Astrocyte (in vitro differentiated cells and primary cell): ENCODE measurements around the gene TOLLIP. TPM values are rescaled to one million over a fixed set of nuclear protein-coding genes. Genes with fewer than 3 reads are reported as not detected.
A peak's percentile ranks its signal among the peaks of the same experiment; 100 is the strongest.

Source experiments
- DNase-seq: peaks from one replicate; pipeline ENCODE4 v3.0.0-alpha.2; 2010; ENCODE audit warnings: low read depth
- FAIRE-seq: peaks from 2 replicates; lab custom pipeline; 2011; peaks lifted over from hg19 to GRCh38; lab: Jason Lieb, UNC
- H2AFZ ChIP-seq: 2 replicates; pipeline ENCODE4 v1.6.0; 2012; ENCODE audit warnings: low read depth, low read length, inconsistent platforms
- H3K27ac ChIP-seq: 2 replicates; pipeline ENCODE4 v1.5.1; 2011; ENCODE audit warnings: low read depth, low read length, inconsistent platforms
- H3K27me3 ChIP-seq: 2 replicates; pipeline ENCODE4 v1.6.0; 2011; ENCODE audit warnings: low read length, inconsistent platforms; ENCODE audit not compliant: insufficient read depth
- H3K36me3 ChIP-seq: 2 replicates; pipeline ENCODE4 v1.5.1; 2011; ENCODE audit warnings: low read length, inconsistent platforms; ENCODE audit not compliant: insufficient read depth
- H3K4me1 ChIP-seq: 2 replicates; pipeline ENCODE4 v1.5.1; 2011; ENCODE audit warnings: low read length, inconsistent platforms; ENCODE audit not compliant: insufficient read depth
- H3K4me2 ChIP-seq: 2 replicates; pipeline ENCODE4 v1.6.0; 2012; ENCODE audit warnings: low read length, inconsistent platforms
- H3K4me3 ChIP-seq: 2 replicates; pipeline ENCODE4 v1.5.1; 2011; ENCODE audit warnings: low read depth, mild to moderate bottlenecking, low read length, inconsistent platforms; ENCODE audit not compliant: insufficient read depth
- H3K79me2 ChIP-seq: 2 replicates; pipeline ENCODE4 v1.6.0; 2012; ENCODE audit warnings: mild to moderate bottlenecking, low read length, inconsistent platforms; ENCODE audit not compliant: insufficient read depth
- H3K9ac ChIP-seq: 2 replicates; pipeline ENCODE4 v1.6.0; 2012; ENCODE audit warnings: mild to moderate bottlenecking, low read length, inconsistent platforms
- H3K9me3 ChIP-seq: 2 replicates; pipeline ENCODE4 v1.5.1; 2012; ENCODE audit warnings: low read depth, mild to moderate bottlenecking, low read length, inconsistent platforms; ENCODE audit not compliant: insufficient read depth
- H4K20me1 ChIP-seq: 2 replicates; pipeline ENCODE4 v1.6.0; 2012; ENCODE audit warnings: low read length, inconsistent platforms; ENCODE audit not compliant: insufficient read depth
- H3K27ac Mint-ChIP-seq: one replicate; pipeline ENCODE4 v1.8.0; 2021; ENCODE audit warnings: mild to moderate bottlenecking, mixed read lengths; ENCODE audit not compliant: unreplicated experiment
- H3K27me3 Mint-ChIP-seq: one replicate; pipeline ENCODE4 v1.8.0; 2021; ENCODE audit warnings: low read depth, mixed read lengths; ENCODE audit not compliant: unreplicated experiment
- H3K36me3 Mint-ChIP-seq: one replicate; pipeline ENCODE4 v1.8.0; 2021; ENCODE audit warnings: low read depth, mixed read lengths; ENCODE audit not compliant: unreplicated experiment
- H3K4me1 Mint-ChIP-seq: one replicate; pipeline ENCODE4 v1.8.0; 2021; ENCODE audit warnings: low read depth, mixed read lengths; ENCODE audit not compliant: unreplicated experiment
- H3K4me3 Mint-ChIP-seq: one replicate; pipeline ENCODE4 v1.8.0; 2021; ENCODE audit warnings: mild to moderate bottlenecking, moderate library complexity, mixed read lengths; ENCODE audit not compliant: unreplicated experiment
- H3K9me3 Mint-ChIP-seq: one replicate; pipeline ENCODE4 v1.8.0; 2021; ENCODE audit warnings: mild to moderate bottlenecking, mixed read lengths; ENCODE audit not compliant: unreplicated experiment
- CTCF ChIP-seq: IDR thresholded peaks from 2 replicates; pipeline ENCODE4 v1.5.1; 2011; ENCODE audit warnings: low read depth, mild to moderate bottlenecking, inconsistent platforms, low read length, moderate library complexity; ENCODE audit not compliant: insufficient read depth
- EZH2 ChIP-seq: IDR thresholded peaks from 2 replicates; pipeline ENCODE4 v1.6.1; 2012; ENCODE audit warnings: mild to moderate bottlenecking, low read length, inconsistent platforms; ENCODE audit not compliant: insufficient read depth
- total RNA-seq: library from RNA; stranded (reverse); gene quantifications from 2 replicates; pipeline ENCODE4 v1.2.1, GENCODE V29; 2021

TOLLIP gene
- total RNA-seq, 1 donor from 2014 or later, result 46.4 TPM

DNA sequence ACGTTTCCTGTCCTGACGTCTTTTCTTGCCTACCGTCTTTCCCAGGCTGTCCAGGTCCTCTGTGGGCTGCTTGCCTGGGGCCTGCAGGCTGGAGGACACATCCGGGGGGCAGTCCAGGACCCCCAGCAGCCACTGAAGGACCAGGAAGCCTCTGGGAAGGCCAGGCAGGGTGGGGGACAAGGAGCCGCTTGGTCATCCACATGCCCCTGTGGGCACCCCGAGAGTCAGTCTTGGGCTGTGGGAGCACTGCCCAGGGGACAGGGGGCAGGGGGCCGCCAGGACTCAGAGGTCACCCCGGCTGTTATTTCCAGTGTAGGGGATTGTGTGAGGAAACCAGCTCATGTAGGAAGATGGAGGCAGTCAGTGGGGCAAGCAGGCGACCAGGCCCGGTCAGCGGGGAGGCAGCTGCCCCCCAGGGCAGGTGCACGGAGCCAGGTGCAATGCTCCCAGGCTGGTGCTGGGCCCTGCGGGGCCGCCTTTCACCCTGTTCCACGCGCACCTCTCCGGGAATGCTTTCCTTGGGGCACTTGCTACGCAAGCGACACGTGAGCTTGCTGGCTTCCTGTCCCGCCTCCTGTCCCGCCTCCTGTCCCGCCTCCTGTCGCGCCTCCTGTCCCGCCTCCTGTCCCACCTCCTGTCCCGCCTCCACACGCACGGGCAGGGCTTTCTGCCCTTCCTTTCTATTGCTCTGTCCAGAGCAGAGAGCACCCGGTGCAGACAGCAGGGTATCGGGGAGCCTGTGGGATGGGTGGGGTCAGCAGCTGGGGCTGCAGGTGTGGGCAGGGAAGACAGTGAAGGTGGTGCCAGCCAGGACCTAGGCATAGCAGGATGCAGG, 47.0 kb downstream of the TOLLIP start:
- peak overlapping the region; percentile 79 for H2AFZ ChIP-seq
- Mint-ChIP-seq H3K9me3 (peaks cover 8% of the 10 kb centered on the region), H3K4me3 (peak overlapping the region; percentile 60), H3K4me1 (no peaks in the 10 kb centered on the region), H3K36me3 (no peaks in the 10 kb centered on the region), H3K27me3 (peaks cover 2% of the 10 kb centered on the region), H3K27ac (no peak overlapping the region)
- peaks cover under 1% of the 10 kb centered on the region for H3K4me1 ChIP-seq
- DNase-seq (peak; percentile 79), FAIRE-seq (no peak)
- no peaks in the 10 kb centered on the region for H3K79me2 ChIP-seq
- no peaks in the 10 kb centered on the region for H3K27me3 ChIP-seq
- H3K9me3 ChIP-seq, result no peaks in the 10 kb centered on the region
- TF ChIP-seq CTCF, result no peak
- no peak for TF ChIP-seq EZH2
- no peaks in the 10 kb centered on the region for H4K20me1 ChIP-seq
- H3K36me3 ChIP-seq, result no peaks in the 10 kb centered on the region
- H3K27ac ChIP-seq, result peak overlapping the region; percentile 26
- peak overlapping the region; percentile 70 for H3K9ac ChIP-seq
- peak overlapping the region; percentile 85 for H3K4me2 ChIP-seq
- H3K4me3 ChIP-seq, result peak overlapping the region; percentile 53

DNA sequence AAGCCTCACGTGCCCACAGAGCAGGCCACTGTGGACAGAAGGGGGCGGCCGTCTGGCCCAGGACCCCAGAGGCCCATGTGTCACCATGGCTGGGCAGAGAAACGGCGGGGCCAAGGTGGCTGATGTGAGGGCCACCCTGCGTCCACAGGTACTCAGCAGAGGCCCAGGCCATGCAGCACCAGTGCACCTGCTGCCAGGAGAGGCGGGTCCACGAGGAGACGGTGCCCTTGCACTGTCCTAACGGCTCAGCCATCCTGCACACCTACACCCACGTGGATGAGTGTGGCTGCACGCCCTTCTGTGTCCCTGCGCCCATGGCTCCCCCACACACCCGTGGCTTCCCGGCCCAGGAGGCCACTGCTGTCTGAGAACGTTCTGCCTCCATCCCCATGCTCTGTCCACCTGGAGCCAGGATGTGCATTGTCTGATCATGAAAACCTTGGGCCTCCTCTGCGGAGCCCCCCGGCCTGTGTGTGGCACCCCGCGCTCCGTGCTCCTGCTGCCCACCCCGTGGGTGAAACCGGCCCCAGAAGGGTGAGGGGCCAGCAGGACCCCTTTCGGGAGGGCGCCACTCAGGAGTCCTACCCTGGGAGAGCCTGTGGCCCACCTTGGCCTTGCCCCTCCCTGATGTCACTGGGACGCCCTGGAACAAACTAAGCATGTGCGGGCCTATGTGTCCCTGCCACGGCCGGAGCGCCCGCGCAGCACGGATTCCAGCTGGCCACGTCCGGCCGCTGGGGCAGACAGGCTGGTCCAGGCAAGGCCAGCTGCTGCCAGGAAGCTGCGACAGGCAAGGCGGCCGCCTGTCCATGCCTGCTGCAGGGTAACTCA, 48.0 kb downstream of the TOLLIP start:
- no peak for DNase-seq
- Histone ChIP-seq H3K9ac (no peak overlapping the region), H3K27me3 (no peaks in the 10 kb centered on the region), H2AFZ (no peak overlapping the region), H3K4me2 (peak overlapping the region; percentile 85), H3K4me3 (no peak overlapping the region), H3K9me3 (no peaks in the 10 kb centered on the region), H3K27ac (no peak overlapping the region), H3K79me2 (no peaks in the 10 kb centered on the region), H3K36me3 (no peaks in the 10 kb centered on the region), H3K4me1 (no peaks in the 10 kb centered on the region), H4K20me1 (no peaks in the 10 kb centered on the region)
- H3K9me3 Mint-ChIP-seq, result peaks cover 6% of the 10 kb centered on the region
- TF ChIP-seq EZH2, result no peak
- TF ChIP-seq CTCF, result no peak
- H3K4me1 Mint-ChIP-seq, result no peaks in the 10 kb centered on the region
- FAIRE-seq, result no peak
- no peak overlapping the region for H3K27ac Mint-ChIP-seq
- H3K27me3 Mint-ChIP-seq, result peaks cover 2% of the 10 kb centered on the region
- no peaks in the 10 kb centered on the region for H3K36me3 Mint-ChIP-seq
- no peak overlapping the region for H3K4me3 Mint-ChIP-seq
